H1 (cell line): Measurements from ENCODE around the gene MACROH2A1.

Experiments
- MAX ChIP-seq: IDR thresholded peaks from 2 replicates; pipeline ENCODE4 v1.6.1; 2012; ENCODE audit warnings: inconsistent platforms
- POLR2A ChIP-seq, 2 experiments: IDR thresholded peaks; 1 replicate in 1 of 2; 2 replicates in 1 of 2; pipeline ENCODE4 v1.6.1; 2011; ENCODE audit warnings: low read depth in 2 of 2, low read length in 2 of 2, mild to moderate bottlenecking in 2 of 2; ENCODE audit errors: control extremely low read depth in 1 of 2
- RAD21 ChIP-seq, 2 experiments: IDR thresholded peaks in 1 of 2; conservative IDR thresholded peaks in 1 of 2; 2 replicates each; pipeline ENCODE4 v1.6.1; 2011; ENCODE audit warnings: low read depth in 2 of 2, low read length in 2 of 2, improper control_type of control experiment in 1 of 2, inconsistent platforms in 1 of 2, mild to moderate bottlenecking in 1 of 2, moderate library complexity in 1 of 2
- SP1 ChIP-seq: IDR thresholded peaks from 2 replicates; pipeline ENCODE4 v1.6.1; 2011; ENCODE audit warnings: low read depth, low read length
- TAF1 ChIP-seq: IDR thresholded peaks from 2 replicates; pipeline ENCODE4 v1.6.1; 2011; ENCODE audit warnings: mild to moderate bottlenecking, low read depth, low read length
- YY1 ChIP-seq: IDR thresholded peaks from 2 replicates; pipeline ENCODE4 v1.6.1; 2011; ENCODE audit warnings: low read depth, mild to moderate bottlenecking, low read length
- ZNF274 ChIP-seq: IDR thresholded peaks from 2 replicates; pipeline ENCODE4 v1.7.0; 2012; ENCODE audit warnings: low read length, borderline replicate concordance; ENCODE audit errors: extremely low read depth

DNA sequence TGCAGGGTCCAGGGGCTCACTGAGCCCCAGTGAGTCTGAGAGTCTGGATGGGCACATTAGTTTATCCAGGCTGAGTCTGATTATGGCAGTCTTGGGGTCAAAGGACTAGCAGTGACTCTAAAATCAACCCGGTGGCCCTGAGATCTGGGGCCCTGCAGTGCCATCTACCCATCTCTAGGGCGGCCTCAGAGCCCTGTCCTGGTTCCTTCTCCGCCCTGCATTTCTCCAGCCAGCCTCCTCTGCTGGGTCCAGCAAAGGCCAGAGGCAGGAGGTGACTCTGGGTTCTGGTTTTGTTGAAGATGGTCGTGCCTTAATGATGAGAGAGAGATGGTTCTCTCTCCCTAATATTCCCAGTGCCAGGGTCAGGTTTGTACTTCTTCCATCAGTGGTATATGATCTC lies 33.1 kb upstream of the MACROH2A1 start:
- TF ChIP-seq SP1 (no peak), YY1 (no peak), TAF1 (no peak), ZNF274 (no peak), MAX (no peak), POLR2A (IDR thresholded peaks at IDR 0.05; ENCODE audit: control extremely low read depth in 1 of 2, low read depth in 2 of 2, low read length in 2 of 2) (no peak), RAD21 (IDR thresholded peaks at IDR 0.05 in 1 of 2, conservative IDR thresholded peaks at IDR 0.05 in 1 of 2; ENCODE audit: low read depth in 2 of 2, low read length in 2 of 2) (no peak)
